Erythroblast (primary cell): ENCODE measurements around the gene RXYLT1.

Experiments
- GATA1 ChIP-seq: IDR thresholded peaks from 2 replicates; pipeline ENCODE4 v1.6.1; 2011; ENCODE audit warnings: low read depth, mild to moderate bottlenecking, control low read depth, low read length, moderate library complexity
- POLR2A ChIP-seq: IDR thresholded peaks from 2 replicates; pipeline ENCODE4 v1.6.1; 2011; ENCODE audit warnings: mild to moderate bottlenecking, low read length

GRCh38 chr12:63844391-63845341 is 65.0 kb downstream of the RXYLT1 start, which contains the start of gene SRGAP1:
- TF ChIP-seq POLR2A, result no peak
- no peak for TF ChIP-seq GATA1
